Myocyte (in vitro differentiated cells): ENCODE data around the gene MAP1LC3A. TPM values are rescaled to one million over a fixed set of nuclear protein-coding genes. Genes with fewer than 3 reads are reported as not detected.
A peak's percentile ranks its signal among the peaks of the same experiment; 100 is the strongest.
"Not testable (repeated sequence)": the region's sequence is repeated elsewhere in the genome, so short reads cannot be mapped to it uniquely, and the experiment has no call there.

Experiments
- DNase-seq: peaks from one replicate; pipeline ENCODE4 v3.0.0-alpha.2; 2012; ENCODE audit warnings: low read depth
- polyA plus RNA-seq: library from polyadenylated mRNA; unstranded; fragments of >200 nt; gene quantifications from one replicate; pipeline ENCODE4 v1.2.1, GENCODE V29; 2012; ENCODE audit warnings: missing spikeins
- total RNA-seq: library from RNA; depleted of rRNA; stranded (reverse); fragments of >200 nt; gene quantifications from 2 replicates; pipeline ENCODE4 v1.2.3, GENCODE V29; 2014

MAP1LC3A gene
- 104 and 107 TPM in 2 replicates for total RNA-seq
- polyA plus RNA-seq, result 99.3 TPM

GRCh38 chr20:34558320-34559218, at the start of gene MAP1LC3A:
Gene MAP1LC3A, plus strand, starts transcription at chr20:34558718. Its CDS starts 151 bp downstream, at chr20:34558869.
- DNase-seq, result peak; percentile 94

- no peak for DNase-seq
These were observed 47.9 kb upstream of the MAP1LC3A start for GRCh38 chr20:34510575-34510974.

- DNase-seq, result no peak
These were observed 46.6 kb upstream of the MAP1LC3A start for GRCh38 chr20:34511891-34512265.

- peak; percentile 35 for DNase-seq
These were observed 46.1 kb upstream of the MAP1LC3A start for GRCh38 chr20:34512266-34512954.

- peak; percentile 23 for DNase-seq
These were observed 45.5 kb upstream of the MAP1LC3A start for GRCh38 chr20:34512955-34513419.

- DNase-seq, result not testable (repeated sequence)
These were observed 44.5 kb upstream of the MAP1LC3A start for GRCh38 chr20:34514034-34514433.

GRCh38 chr20:34514897-34515483, 43.5 kb upstream of the MAP1LC3A start:
- no peak for DNase-seq

GRCh38 chr20:34515484-34516246, 42.9 kb upstream of the MAP1LC3A start:
- peak; percentile 41 for DNase-seq

- DNase-seq, result peak; percentile 99
These were observed 42.0 kb upstream of the MAP1LC3A start, which contains the start of gene DYNLRB1 for GRCh38 chr20:34516247-34517113. Gene DYNLRB1, plus strand, starts transcription at chr20:34516422. Its CDS starts 37 bp downstream, at chr20:34516459.

GRCh38 chr20:34517114-34517505, 41.4 kb upstream of the MAP1LC3A start:
- DNase-seq, result no peak

GRCh38 chr20:34518863-34519262, 39.7 kb upstream of the MAP1LC3A start:
- not testable (repeated sequence) for DNase-seq

GRCh38 chr20:34519841-34520240, 38.7 kb upstream of the MAP1LC3A start:
- DNase-seq, result not testable (repeated sequence)

GRCh38 chr20:34522969-34523871, 35.3 kb upstream of the MAP1LC3A start:
- peak; percentile 97 for DNase-seq

- no peak for DNase-seq
These were observed 34.1 kb upstream of the MAP1LC3A start for GRCh38 chr20:34524426-34524825.

GRCh38 chr20:34525342-34525708, 33.2 kb upstream of the MAP1LC3A start:
- DNase-seq, result no peak

GRCh38 chr20:34525709-34526416, 32.7 kb upstream of the MAP1LC3A start:
- DNase-seq, result peak; percentile 99

GRCh38 chr20:34526466-34526865, 32.1 kb upstream of the MAP1LC3A start:
- no peak for DNase-seq

- no peak for DNase-seq
These were observed 31.5 kb upstream of the MAP1LC3A start for GRCh38 chr20:34527016-34527415.
